Measurements from ENCODE around the gene CXCL8.
A peak's percentile ranks its signal among the peaks of the same experiment; 100 is the strongest.

CXCL8 gene

DNA sequence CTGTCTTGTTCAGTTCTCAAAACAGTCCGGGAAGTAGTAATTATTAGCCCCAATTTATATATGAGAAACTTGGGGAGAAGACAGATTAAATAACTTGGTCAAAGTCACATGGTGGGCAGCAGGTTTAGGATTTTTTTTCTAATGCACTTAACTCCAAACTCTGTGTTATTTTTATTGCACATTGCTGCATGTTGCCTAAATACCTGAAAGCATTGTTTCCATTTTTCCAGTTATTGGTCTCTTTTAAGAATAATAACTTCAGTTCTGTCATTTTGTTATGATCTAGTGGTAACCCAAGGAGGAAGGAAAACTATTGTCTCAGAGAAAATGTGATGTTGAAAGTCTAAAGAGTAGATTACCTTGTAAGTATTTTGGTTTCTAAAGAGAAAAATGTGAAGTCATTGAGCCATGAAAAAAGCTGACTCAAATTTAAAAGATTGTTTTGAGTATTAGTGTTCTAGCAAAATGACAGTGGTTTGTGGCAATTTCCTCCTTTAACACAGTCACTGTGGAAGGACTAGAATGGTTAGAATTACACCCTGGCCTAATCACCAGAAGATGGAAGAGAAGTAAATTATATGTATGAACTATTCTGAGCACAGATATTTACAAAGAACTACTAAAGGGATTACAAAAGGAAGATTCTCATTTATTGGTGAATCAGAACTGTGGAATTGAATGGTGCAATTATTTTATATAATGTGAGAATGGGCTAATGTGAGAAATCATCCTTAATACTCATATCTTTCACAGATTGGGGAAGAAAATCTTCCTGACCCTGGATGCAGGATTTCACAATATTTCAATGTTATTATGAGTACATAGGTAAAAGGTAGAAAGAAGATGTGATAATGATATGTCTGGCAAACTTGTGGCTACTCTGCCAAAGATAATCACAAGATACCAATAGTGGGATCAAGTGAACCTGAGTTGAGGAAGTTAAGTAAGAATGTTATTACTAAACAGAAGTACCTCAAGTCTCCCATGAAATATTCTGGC is 21.7 kb upstream of the CXCL8 start:
- no peaks in the 10 kb centered on the region for H3K4me1 ChIP-seq (ENCODE audit: control insufficient read depth, insufficient read depth, low read length, poor library complexity, severe bottlenecking)
- no CpG with 5 or more reads among the region's 1 CpG for WGBS, 2 experiments (ENCODE audit: insufficient coverage in 2 of 2)
- H3K36me3 ChIP-seq (ENCODE audit: control insufficient read depth, insufficient read depth, low read length), result no peaks in the 10 kb centered on the region
- no peak overlapping the region for H3K4me3 ChIP-seq (ENCODE audit: extremely low read depth, insufficient read depth, low read length, poor library complexity, severe bottlenecking)
- no peaks in the 10 kb centered on the region for H3K9me3 ChIP-seq (ENCODE audit: control insufficient read depth, low read length)
- no peak overlapping the region for H3K27ac ChIP-seq (ENCODE audit: low read depth, low read length, severe bottlenecking)

DNA sequence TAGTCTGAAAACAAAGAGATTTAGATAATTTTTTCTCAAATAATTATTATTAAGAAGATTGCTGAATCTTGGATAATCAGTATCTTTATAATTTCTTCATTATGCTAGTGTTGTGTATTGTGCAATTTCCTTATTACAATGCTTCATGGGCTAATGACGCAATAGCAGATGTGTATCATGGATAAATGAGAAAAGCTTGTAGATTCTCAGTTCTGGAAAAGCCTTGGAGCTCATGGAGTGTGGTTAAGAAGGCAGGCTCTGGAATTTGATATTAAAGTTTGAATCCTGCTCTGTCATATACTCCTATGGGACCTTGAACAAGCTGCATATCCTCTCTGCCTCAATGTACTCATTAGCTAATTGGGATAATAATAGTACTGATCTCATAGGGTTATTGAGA is 18.9 kb upstream of the CXCL8 start:
- Histone ChIP-seq H3K9me3 (ENCODE audit: control insufficient read depth, low read length) (no peaks in the 10 kb centered on the region), H3K4me1 (ENCODE audit: control insufficient read depth, insufficient read depth, low read length, poor library complexity, severe bottlenecking) (peaks cover 11% of the 10 kb centered on the region), H3K4me3 (ENCODE audit: extremely low read depth, insufficient read depth, low read length, poor library complexity, severe bottlenecking) (no peak overlapping the region), H3K27ac (ENCODE audit: low read depth, low read length, severe bottlenecking) (no peak overlapping the region), H3K36me3 (ENCODE audit: control insufficient read depth, insufficient read depth, low read length) (no peaks in the 10 kb centered on the region)
- WGBS, 2 experiments (ENCODE audit: insufficient coverage in 2 of 2), result 100% methylated on average over 1 of the region's 1 CpG

DNA sequence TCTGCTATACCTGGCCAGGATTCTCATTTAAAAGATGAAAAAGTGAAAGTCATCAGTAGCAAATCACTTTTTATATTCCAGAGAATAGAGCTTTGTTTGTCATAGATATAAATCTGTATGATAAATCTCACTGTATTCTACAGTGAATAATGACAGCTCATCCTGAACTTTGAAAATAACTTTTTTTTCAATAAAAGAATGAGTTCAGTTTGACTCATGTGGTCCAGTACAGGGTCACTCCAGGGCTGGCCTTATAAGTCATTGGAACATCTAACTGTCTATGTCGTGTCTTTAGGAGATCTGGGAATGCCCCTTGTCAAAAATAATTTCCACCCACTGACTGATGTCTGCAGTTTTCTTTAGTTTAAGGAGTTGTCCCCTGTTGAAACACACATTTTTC is 18.5 kb upstream of the CXCL8 start:
- WGBS, 2 experiments (ENCODE audit: insufficient coverage in 2 of 2), result 100% methylated on average over 1 of the region's 1 CpG; no CpG with 5 or more reads in 1 of the 2 experiments
- H3K36me3 ChIP-seq (ENCODE audit: control insufficient read depth, insufficient read depth, low read length), result no peaks in the 10 kb centered on the region
- no peak overlapping the region for H3K27ac ChIP-seq (ENCODE audit: low read depth, low read length, severe bottlenecking)
- H3K4me1 ChIP-seq (ENCODE audit: control insufficient read depth, insufficient read depth, low read length, poor library complexity, severe bottlenecking), result peaks cover 16% of the 10 kb centered on the region
- H3K4me3 ChIP-seq (ENCODE audit: extremely low read depth, insufficient read depth, low read length, poor library complexity, severe bottlenecking), result no peak overlapping the region
- H3K9me3 ChIP-seq (ENCODE audit: control insufficient read depth, low read length), result no peaks in the 10 kb centered on the region

DNA sequence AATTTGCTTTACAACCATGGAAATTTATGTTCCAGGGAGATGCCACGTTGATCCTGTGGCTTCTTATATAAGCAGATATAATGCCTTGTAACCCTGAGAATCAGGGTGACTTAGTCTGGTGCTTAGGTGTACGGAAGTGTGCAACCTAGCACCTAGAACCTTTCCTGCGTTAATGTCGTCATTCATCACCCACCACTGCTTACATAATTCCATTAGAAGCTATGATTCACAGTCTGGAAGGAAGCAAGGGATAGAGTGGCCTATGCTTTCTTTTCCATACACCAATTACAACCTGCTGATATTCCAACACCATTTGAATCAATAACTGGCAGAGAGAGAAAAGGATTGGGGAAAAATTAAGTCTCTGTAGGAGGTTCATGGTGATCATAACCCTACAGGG is 17.3 kb upstream of the CXCL8 start:
- Histone ChIP-seq H3K27ac (ENCODE audit: low read depth, low read length, severe bottlenecking) (no peak overlapping the region), H3K4me3 (ENCODE audit: extremely low read depth, insufficient read depth, low read length, poor library complexity, severe bottlenecking) (no peak overlapping the region), H3K9me3 (ENCODE audit: control insufficient read depth, low read length) (no peaks in the 10 kb centered on the region), H3K36me3 (ENCODE audit: control insufficient read depth, insufficient read depth, low read length) (no peaks in the 10 kb centered on the region), H3K4me1 (ENCODE audit: control insufficient read depth, insufficient read depth, low read length, poor library complexity, severe bottlenecking) (peaks cover 16% of the 10 kb centered on the region)
- no CpG with 5 or more reads among the region's 4 CpGs for WGBS, 2 experiments (ENCODE audit: insufficient coverage in 2 of 2)

DNA sequence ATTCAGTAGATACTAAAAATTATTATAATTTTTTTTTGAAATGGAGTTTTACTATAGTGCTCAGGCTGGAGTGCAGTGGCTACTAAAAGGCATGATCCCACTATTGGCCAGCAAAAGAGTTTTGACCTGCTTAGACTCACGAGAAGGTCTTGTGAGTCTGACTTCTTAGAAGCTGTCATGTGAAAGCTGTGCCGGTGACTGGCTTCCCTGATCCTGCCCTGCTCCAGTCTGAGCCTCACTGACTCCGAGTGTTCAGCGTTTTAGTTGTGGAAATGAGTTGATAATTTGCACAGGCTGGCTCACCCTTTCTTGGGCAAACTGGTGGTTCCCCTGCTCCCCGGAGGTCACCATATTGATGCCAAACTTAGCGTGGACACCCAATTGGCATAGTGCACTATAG is 16.4 kb upstream of the CXCL8 start:
- 84 to 91% methylated on average over 3 to 5 of the region's 6 CpGs for WGBS, 2 experiments (ENCODE audit: insufficient coverage in 2 of 2)
- no peak overlapping the region for H3K4me3 ChIP-seq (ENCODE audit: extremely low read depth, insufficient read depth, low read length, poor library complexity, severe bottlenecking)
- peaks cover 16% of the 10 kb centered on the region for H3K4me1 ChIP-seq (ENCODE audit: control insufficient read depth, insufficient read depth, low read length, poor library complexity, severe bottlenecking)
- no peaks in the 10 kb centered on the region for H3K9me3 ChIP-seq (ENCODE audit: control insufficient read depth, low read length)
- no peak overlapping the region for H3K27ac ChIP-seq (ENCODE audit: low read depth, low read length, severe bottlenecking)
- no peaks in the 10 kb centered on the region for H3K36me3 ChIP-seq (ENCODE audit: control insufficient read depth, insufficient read depth, low read length)

DNA sequence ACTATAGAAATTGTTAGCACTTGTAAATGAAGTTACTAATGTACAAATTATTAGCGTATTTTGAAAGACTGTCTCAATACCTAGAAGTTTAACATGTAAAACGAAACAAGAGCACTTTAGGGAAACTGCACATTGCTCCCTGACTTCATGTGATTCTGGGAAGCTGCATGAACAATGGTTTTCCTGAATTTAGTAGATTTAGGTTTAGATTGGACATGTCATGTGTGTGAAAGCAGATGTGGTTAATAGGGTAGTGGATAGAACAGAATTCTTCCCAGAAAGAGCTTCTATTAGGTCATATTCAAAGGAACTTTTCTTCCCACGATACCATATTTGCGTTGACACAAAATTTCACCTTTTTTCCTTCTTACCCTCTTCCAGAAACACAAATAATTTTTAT is 14.9 kb upstream of the CXCL8 start:
- Histone ChIP-seq H3K9me3 (ENCODE audit: control insufficient read depth, low read length) (no peaks in the 10 kb centered on the region), H3K27ac (ENCODE audit: low read depth, low read length, severe bottlenecking) (peak overlapping the region; percentile 88), H3K4me3 (ENCODE audit: extremely low read depth, insufficient read depth, low read length, poor library complexity, severe bottlenecking) (no peak overlapping the region), H3K4me1 (ENCODE audit: control insufficient read depth, insufficient read depth, low read length, poor library complexity, severe bottlenecking) (peaks cover 20% of the 10 kb centered on the region), H3K36me3 (ENCODE audit: control insufficient read depth, insufficient read depth, low read length) (no peaks in the 10 kb centered on the region)
- 100% methylated on average over 1 to 2 of the region's 4 CpGs for WGBS, 2 experiments (ENCODE audit: insufficient coverage in 2 of 2)

DNA sequence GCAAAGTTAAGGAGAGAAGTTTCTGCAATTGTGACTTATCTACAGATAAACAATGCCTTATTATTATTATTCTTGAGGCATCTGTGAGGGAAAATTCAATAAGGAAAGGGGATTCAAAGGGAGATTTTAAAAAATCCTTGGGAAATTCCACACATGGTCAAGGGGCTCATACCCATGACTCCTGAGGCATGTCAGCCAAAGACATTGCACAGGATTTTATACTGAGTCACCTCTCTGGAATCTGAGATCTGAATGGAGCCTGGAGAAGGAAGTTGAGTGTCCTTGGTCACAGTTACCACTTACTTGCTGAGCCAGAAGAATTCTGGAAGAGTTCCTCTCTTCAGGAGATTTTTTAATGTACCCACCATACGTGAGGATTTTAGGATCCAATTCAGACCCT is 14.4 kb upstream of the CXCL8 start:
- peaks cover 20% of the 10 kb centered on the region for H3K4me1 ChIP-seq (ENCODE audit: control insufficient read depth, insufficient read depth, low read length, poor library complexity, severe bottlenecking)
- no peak overlapping the region for H3K4me3 ChIP-seq (ENCODE audit: extremely low read depth, insufficient read depth, low read length, poor library complexity, severe bottlenecking)
- H3K36me3 ChIP-seq (ENCODE audit: control insufficient read depth, insufficient read depth, low read length), result no peaks in the 10 kb centered on the region
- H3K9me3 ChIP-seq (ENCODE audit: control insufficient read depth, low read length), result no peaks in the 10 kb centered on the region
- 90% methylated on average over 1 of the region's 1 CpG; no CpG with 5 or more reads in 1 of the 2 experiments for WGBS, 2 experiments (ENCODE audit: insufficient coverage in 2 of 2)
- peak overlapping the region; percentile 88 for H3K27ac ChIP-seq (ENCODE audit: low read depth, low read length, severe bottlenecking)

DNA sequence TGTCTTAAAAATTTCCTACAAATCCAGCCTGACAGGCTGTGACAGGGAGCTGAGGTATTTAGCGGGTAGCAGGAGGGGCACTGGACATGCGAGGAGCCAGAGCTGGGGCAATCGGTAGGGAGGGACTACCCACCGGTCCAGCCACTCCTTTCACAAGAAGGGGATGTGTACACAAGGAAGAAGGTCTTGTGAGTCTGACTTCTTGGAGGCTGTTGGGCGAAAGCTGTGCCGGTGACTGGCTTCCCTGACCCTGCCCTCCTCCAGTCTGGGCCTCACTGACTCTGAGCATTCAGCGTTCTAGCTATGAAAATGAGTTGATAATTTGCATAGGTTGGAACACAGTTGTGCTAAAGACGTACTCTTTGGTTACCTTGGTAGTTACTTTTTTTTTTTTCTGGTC is 12.7 kb upstream of the CXCL8 start:
- WGBS, 2 experiments (ENCODE audit: insufficient coverage in 2 of 2), result 97 to 100% methylated on average over 1 to 3 of the region's 8 CpGs
- H3K27ac ChIP-seq (ENCODE audit: low read depth, low read length, severe bottlenecking), result no peak overlapping the region

DNA sequence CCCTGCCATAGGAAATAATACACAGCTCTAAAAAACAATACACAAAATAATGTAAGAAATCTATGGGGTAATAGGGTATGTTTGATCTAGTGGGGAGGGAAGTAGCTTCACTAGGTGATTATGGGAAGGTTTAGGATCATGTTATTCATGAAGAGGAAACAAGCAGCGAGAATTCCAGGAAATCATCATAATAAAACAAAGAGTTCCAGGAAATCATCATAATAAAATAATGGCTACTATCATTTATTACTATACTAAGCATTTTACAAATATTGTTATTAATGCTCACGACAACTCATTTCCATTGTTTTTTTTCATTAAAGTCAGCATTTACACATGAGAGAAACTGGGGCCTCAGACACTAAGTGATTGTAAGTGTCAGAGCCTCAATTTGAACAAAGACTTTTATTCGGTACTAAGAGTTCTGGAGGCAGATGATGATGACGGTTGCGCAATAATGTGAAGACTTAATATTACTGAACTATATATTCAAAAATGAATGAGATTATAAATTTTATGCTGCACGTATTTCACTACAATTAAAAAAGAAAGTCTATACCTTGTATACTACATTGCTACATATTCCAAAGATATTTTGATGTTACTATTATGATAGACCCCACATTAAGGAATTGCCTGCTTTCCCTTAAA is 12.2 kb upstream of the CXCL8 start:
- H3K36me3 ChIP-seq (ENCODE audit: control insufficient read depth, insufficient read depth, low read length), result no peaks in the 10 kb centered on the region
- no CpG with 5 or more reads among the region's 6 CpGs for WGBS, 2 experiments (ENCODE audit: insufficient coverage in 2 of 2)
- peaks cover 20% of the 10 kb centered on the region for H3K4me1 ChIP-seq (ENCODE audit: control insufficient read depth, insufficient read depth, low read length, poor library complexity, severe bottlenecking)
- no peaks in the 10 kb centered on the region for H3K9me3 ChIP-seq (ENCODE audit: control insufficient read depth, low read length)
- no peak overlapping the region for H3K4me3 ChIP-seq (ENCODE audit: extremely low read depth, insufficient read depth, low read length, poor library complexity, severe bottlenecking)
- H3K27ac ChIP-seq (ENCODE audit: low read depth, low read length, severe bottlenecking), result no peak overlapping the region

More for the DNA sequence above, 12.7 kb upstream of the CXCL8 start:
- H3K4me1 ChIP-seq (ENCODE audit: control insufficient read depth, insufficient read depth, low read length, poor library complexity, severe bottlenecking), result peaks cover 20% of the 10 kb centered on the region
- no peaks in the 10 kb centered on the region for H3K9me3 ChIP-seq (ENCODE audit: control insufficient read depth, low read length)
- no peaks in the 10 kb centered on the region for H3K36me3 ChIP-seq (ENCODE audit: control insufficient read depth, insufficient read depth, low read length)
- H3K4me3 ChIP-seq (ENCODE audit: extremely low read depth, insufficient read depth, low read length, poor library complexity, severe bottlenecking), result no peak overlapping the region

DNA sequence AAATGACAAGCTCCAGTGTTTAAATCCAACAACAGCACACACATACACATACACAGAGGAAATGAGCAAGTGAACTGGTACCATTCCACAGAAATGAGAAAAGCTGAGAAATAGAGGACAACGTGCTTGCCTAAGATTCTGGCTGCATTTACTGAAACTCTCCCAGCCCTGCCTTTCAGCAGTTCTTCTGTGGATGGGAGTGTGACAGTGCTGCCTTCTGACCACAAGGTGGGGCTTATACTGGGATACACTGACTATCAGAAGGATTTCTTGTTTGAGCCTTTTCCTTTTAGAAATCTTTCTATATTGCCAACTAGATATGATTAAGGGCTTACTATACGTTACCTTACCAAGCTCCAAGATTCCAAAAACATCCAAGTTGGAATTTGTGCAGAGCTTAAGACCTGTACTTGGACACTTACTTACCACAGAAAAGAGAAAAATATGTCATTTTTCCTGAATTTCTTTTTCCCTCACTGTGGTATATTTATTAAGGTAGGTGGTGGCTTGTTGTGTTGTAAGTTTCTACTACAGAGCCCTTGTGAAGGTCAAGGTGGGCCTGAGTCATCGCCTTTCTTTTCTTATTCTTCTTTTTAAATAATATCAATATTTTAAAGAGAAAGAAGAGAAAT is 10.7 kb upstream of the CXCL8 start:
- peaks cover 20% of the 10 kb centered on the region for H3K4me1 ChIP-seq (ENCODE audit: control insufficient read depth, insufficient read depth, low read length, poor library complexity, severe bottlenecking)
- no peaks in the 10 kb centered on the region for H3K9me3 ChIP-seq (ENCODE audit: control insufficient read depth, low read length)
- no peaks in the 10 kb centered on the region for H3K36me3 ChIP-seq (ENCODE audit: control insufficient read depth, insufficient read depth, low read length)
- 18% methylated on average over 2 of the region's 3 CpGs; no CpG with 5 or more reads in 1 of the 2 experiments for WGBS, 2 experiments (ENCODE audit: insufficient coverage in 2 of 2)
- no peak overlapping the region for H3K4me3 ChIP-seq (ENCODE audit: extremely low read depth, insufficient read depth, low read length, poor library complexity, severe bottlenecking)
- H3K27ac ChIP-seq (ENCODE audit: low read depth, low read length, severe bottlenecking), result no peak overlapping the region
